ENCODE results near the gene CRAT. TPM values are rescaled to one million over a fixed set of nuclear protein-coding genes. Genes with fewer than 3 reads are reported as not detected.
A peak's percentile ranks its signal among the peaks of the same experiment; 100 is the strongest.

CRAT gene
- total RNA-seq, 2 donors from 2014 or later: 62.3 to 78.3 TPM

GRCh38 chr9:129145316-129145715 lies 34.7 kb upstream of the CRAT start:
- no peaks in the 10 kb centered on the region for H3K9me3 ChIP-seq
- intact Hi-C loops (cut with DNase I): loop anchor here (10.0 kb wide), 1 partner anchor 349 kb away; no protein-coding TSS in a partner anchor
- H3K27me3 ChIP-seq: no peaks in the 10 kb centered on the region
- peak overlapping the region; percentile 67 for H3K27ac ChIP-seq
- H3K4me1 ChIP-seq: peaks cover 22% of the 10 kb centered on the region
- no peaks in the 10 kb centered on the region for H3K36me3 ChIP-seq
- no peak for TF ChIP-seq CTCF (IDR thresholded peaks at IDR 0.05)
- H3K4me3 ChIP-seq: no peak overlapping the region
- peak overlapping the region; percentile 37 to 75 for H3K9ac ChIP-seq (ENCODE audit: low read depth in 2 of 2, low read length in 2 of 2)
- DNase-seq: no peak

- Histone ChIP-seq H3K9me3 (no peaks in the 10 kb centered on the region), H3K36me3 (no peaks in the 10 kb centered on the region), H3K4me3 (no peak overlapping the region), H3K27ac (peak overlapping the region; percentile 98), H3K4me1 (peaks cover 25% of the 10 kb centered on the region), H3K27me3 (no peaks in the 10 kb centered on the region), H3K9ac (ENCODE audit: low read depth in 2 of 2, low read length in 2 of 2) (peak overlapping the region; percentile 22 to 45)
- peak; percentile 91 for DNase-seq
- peak; percentile 91 for TF ChIP-seq CTCF (IDR thresholded peaks at IDR 0.05)
- intact Hi-C loops (cut with DNase I): loop anchor here (10.0 kb wide), 1 partner anchor 352 kb away; no protein-coding TSS in a partner anchor
Observed at GRCh38 chr9:129143031-129143927, 32.7 kb upstream of the CRAT start.

- no peaks in the 10 kb centered on the region for H3K9me3 ChIP-seq
- peaks cover 25% of the 10 kb centered on the region for H3K4me1 ChIP-seq
- no peak for DNase-seq
- peak overlapping the region; percentile 98 for H3K27ac ChIP-seq
- H3K9ac ChIP-seq (ENCODE audit: low read depth in 2 of 2, low read length in 2 of 2): peak overlapping the region; percentile 22 to 52
- TF ChIP-seq CTCF (IDR thresholded peaks at IDR 0.05): no peak
- peaks cover 1% of the 10 kb centered on the region for H3K36me3 ChIP-seq
- intact Hi-C loops (cut with DNase I): loop anchor here (10.0 kb wide), 1 partner anchor 352 kb away; no protein-coding TSS in a partner anchor
- H3K4me3 ChIP-seq: no peak overlapping the region
- no peaks in the 10 kb centered on the region for H3K27me3 ChIP-seq
Observed at GRCh38 chr9:129142138-129142935, 31.7 kb upstream of the CRAT start.

- intact Hi-C loops (cut with DNase I): loop anchor here (10.0 kb wide), 1 partner anchor 353 kb away; no protein-coding TSS in a partner anchor
- Histone ChIP-seq H3K27me3 (no peaks in the 10 kb centered on the region), H3K27ac (peak overlapping the region; percentile 98), H3K36me3 (peaks cover 11% of the 10 kb centered on the region), H3K4me1 (peaks cover 25% of the 10 kb centered on the region), H3K9me3 (no peaks in the 10 kb centered on the region), H3K9ac (ENCODE audit: low read depth in 2 of 2, low read length in 2 of 2) (peak overlapping the region; percentile 72 to 81), H3K4me3 (peak overlapping the region; percentile 29)
- DNase-seq: peak; percentile 65
- TF ChIP-seq CTCF (IDR thresholded peaks at IDR 0.05): no peak
Observed at GRCh38 chr9:129141066-129142041, 30.8 kb upstream of the CRAT start.

All from colonic mucosa (tissue), 4 donors.